Esophagus squamous epithelium (tissue), 5 donors: ENCODE data around the gene KCTD8. TPM values are rescaled to one million over a fixed set of nuclear protein-coding genes. Genes with fewer than 3 reads are reported as not detected.

Experiments used
- DNase-seq: peaks from one replicate; lab custom pipeline; 2025; lab: John Stamatoyannopoulos, UW
- H3K27ac ChIP-seq, 4 donors: fragments of 200-600 bp; sonication (generic); one replicate each; pipeline ENCODE4 v1.5.1; 2016 to 2019; ENCODE audit warnings: mild to moderate bottlenecking in 1 of 4
- H3K27me3 ChIP-seq, 4 donors: fragments of 200-600 bp; sonication (generic); 1 replicate in 3 of 4; 2 replicates in 1 of 4; pipeline versions ENCODE4 v1.5.1 to v1.6.0; 2017 to 2021; ENCODE audit warnings: antibody characterized with exemption in 1 of 4
- H3K36me3 ChIP-seq, 3 donors: fragments of 200-600 bp; sonication (generic); one replicate each; pipeline ENCODE4 v1.5.1; 2016 to 2019
- H3K4me1 ChIP-seq, 3 donors: fragments of 200-600 bp; sonication (generic); one replicate each; pipeline ENCODE4 v1.5.1; 2017 to 2019
- H3K4me3 ChIP-seq, 4 donors: fragments of 200-600 bp; sonication (generic); 1 replicate in 3 of 4; 2 replicates in 1 of 4; pipeline ENCODE4 v1.5.1; 2016 to 2019; ENCODE audit warnings: mild to moderate bottlenecking in 2 of 4, moderate library complexity in 1 of 4
- H3K9me3 ChIP-seq, 3 donors: fragments of 200-600 bp; sonication (generic); one replicate each; pipeline ENCODE4 v1.5.1; 2016 to 2019
- POLR2A ChIP-seq, 4 donors: fragments of 450-650 bp; IDR thresholded peaks; one replicate each; pipeline ENCODE4 v1.6.1; 2017; ENCODE audit warnings: antibody characterized with exemption in 4 of 4, mild to moderate bottlenecking in 4 of 4, moderate library complexity in 3 of 4
- WGBS, 2 donors: methylation state at CpG; one replicate each; pipeline ENCODE4 v1.1.5; 2018; 5-methylcytosine and 5-hydroxymethylcytosine counted together
- intact Hi-C: fragments of 100-400 bp; cut with DNase I; formaldehyde crosslinking; loops from one replicate; pipeline ENCODE4 v1.15.0; 2022
- total RNA-seq, 4 donors: library from RNA; depleted of rRNA; stranded (reverse); fragments of >200 nt; gene quantifications; one replicate each; pipeline ENCODE4 v1.1.0, GENCODE V29; 2016
- TF ChIP-seq, protein P1 (sequence below), 6 experiments: fragments of 450-650 bp in 4 of 6; fragments of 200-600 bp in 2 of 6; sonication (generic) in 2 of 6; IDR thresholded peaks; one replicate each; pipeline ENCODE4 v1.5.1; 2016 to 2019; ENCODE audit warnings: antibody characterized with exemption in 6 of 6, mild to moderate bottlenecking in 4 of 6, moderate library complexity in 4 of 6
- donor health status: DM: yes; HTN: yes; CAD: no.

KCTD8 gene
- total RNA-seq, 4 donors from 2014 or later = 0.45 to 0.95 (median 0.85) TPM; not detected in 1

DNA sequence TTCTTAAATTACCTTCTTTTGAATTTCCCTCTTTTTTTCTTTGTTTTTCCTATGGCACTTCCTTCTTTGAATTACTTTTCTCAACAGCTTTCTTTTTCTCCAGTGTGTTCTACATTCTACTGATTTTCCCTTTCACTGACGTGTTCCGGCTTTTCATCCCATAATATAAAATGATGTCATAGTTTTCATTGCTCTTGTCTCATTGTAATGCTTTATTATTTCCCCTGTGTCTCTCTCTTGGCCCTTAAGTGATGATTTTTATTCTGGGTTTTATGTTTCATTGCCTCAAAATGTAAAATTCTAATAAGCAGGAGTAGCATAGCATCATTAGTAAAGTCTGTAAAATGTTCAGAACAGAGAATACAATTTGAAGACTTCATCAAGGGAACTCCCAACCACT, 299.3 kb downstream of the KCTD8 start:
- Histone ChIP-seq H3K4me3 (no peak overlapping the region), H3K9me3 (peaks cover 0 to 8% (median 0%) of the 10 kb centered on the region in 3 donors), H3K36me3 (no peaks in the 10 kb centered on the region), H3K27ac (no peak overlapping the region), H3K27me3 (no peaks in the 10 kb centered on the region), H3K4me1 (peaks cover 0 to 2% (median 0%) of the 10 kb centered on the region in 3 donors)
- TF ChIP-seq, protein P1, sequence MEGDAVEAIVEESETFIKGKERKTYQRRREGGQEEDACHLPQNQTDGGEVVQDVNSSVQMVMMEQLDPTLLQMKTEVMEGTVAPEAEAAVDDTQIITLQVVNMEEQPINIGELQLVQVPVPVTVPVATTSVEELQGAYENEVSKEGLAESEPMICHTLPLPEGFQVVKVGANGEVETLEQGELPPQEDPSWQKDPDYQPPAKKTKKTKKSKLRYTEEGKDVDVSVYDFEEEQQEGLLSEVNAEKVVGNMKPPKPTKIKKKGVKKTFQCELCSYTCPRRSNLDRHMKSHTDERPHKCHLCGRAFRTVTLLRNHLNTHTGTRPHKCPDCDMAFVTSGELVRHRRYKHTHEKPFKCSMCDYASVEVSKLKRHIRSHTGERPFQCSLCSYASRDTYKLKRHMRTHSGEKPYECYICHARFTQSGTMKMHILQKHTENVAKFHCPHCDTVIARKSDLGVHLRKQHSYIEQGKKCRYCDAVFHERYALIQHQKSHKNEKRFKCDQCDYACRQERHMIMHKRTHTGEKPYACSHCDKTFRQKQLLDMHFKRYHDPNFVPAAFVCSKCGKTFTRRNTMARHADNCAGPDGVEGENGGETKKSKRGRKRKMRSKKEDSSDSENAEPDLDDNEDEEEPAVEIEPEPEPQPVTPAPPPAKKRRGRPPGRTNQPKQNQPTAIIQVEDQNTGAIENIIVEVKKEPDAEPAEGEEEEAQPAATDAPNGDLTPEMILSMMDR (IDR thresholded peaks at IDR 0.05) = no peak
- TF ChIP-seq POLR2A (IDR thresholded peaks at IDR 0.05) = no peak
- WGBS, 2 donors = 75 to 79% methylated on average over 2 of the region's 2 CpGs
- intact Hi-C loops = no loop called here
- no peak for DNase-seq

GRCh38 chr4:44147571-44148075, 301.0 kb downstream of the KCTD8 start:
- 0 to 27% methylated on average over 1 of the region's 1 CpG for WGBS, 2 donors
- TF ChIP-seq POLR2A (IDR thresholded peaks at IDR 0.05) = no peak
- TF ChIP-seq, protein P1 (IDR thresholded peaks at IDR 0.05) = no peak
- intact Hi-C loops = no loop called here

DNA sequence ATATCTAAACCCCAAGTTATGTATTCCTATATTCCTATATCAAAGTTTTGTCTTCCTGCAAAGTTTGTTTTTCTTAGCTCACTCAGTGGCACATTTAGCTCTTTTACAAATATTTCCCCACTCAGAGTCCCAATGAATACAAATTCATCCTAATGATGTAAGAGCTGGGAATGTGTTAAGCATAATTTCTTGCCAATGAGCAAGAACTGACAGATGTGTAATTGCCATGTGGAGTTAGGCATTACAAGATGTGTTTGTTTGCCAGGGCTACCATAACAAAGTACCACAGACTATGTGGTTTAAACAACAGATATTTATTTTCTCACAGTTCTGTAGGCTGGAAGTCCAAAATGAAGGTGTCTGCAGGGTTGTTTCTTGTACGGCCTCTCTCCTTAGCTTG, 302.1 kb downstream of the KCTD8 start:
- DNase-seq = no peak
- Histone ChIP-seq H3K27me3 (no peaks in the 10 kb centered on the region), H3K27ac (peak overlapping the region in 1 of 4 donors; percentile 31), H3K4me3 (no peak overlapping the region), H3K9me3 (peaks cover 0 to 8% (median 0%) of the 10 kb centered on the region in 3 donors), H3K4me1 (peaks cover 0 to 2% (median 0%) of the 10 kb centered on the region in 3 donors), H3K36me3 (no peaks in the 10 kb centered on the region)
- TF ChIP-seq, protein P1 (IDR thresholded peaks at IDR 0.05) = no peak
- no peak for TF ChIP-seq POLR2A (IDR thresholded peaks at IDR 0.05)
- intact Hi-C loops = no loop called here
- WGBS, 2 donors = 100% methylated on average over 1 of the region's 1 CpG

More at GRCh38 chr4:44147571-44148075, 301.0 kb downstream of the KCTD8 start:
- DNase-seq = no peak
- Histone ChIP-seq H3K4me3 (no peak overlapping the region), H3K36me3 (no peaks in the 10 kb centered on the region), H3K27me3 (no peaks in the 10 kb centered on the region), H3K4me1 (peaks cover 0 to 2% (median 0%) of the 10 kb centered on the region in 3 donors), H3K9me3 (peaks cover 0 to 8% (median 0%) of the 10 kb centered on the region in 3 donors), H3K27ac (no peak overlapping the region)

- no peak for DNase-seq
- intact Hi-C loops = no loop called here
- H3K9me3 ChIP-seq = peaks cover 0 to 8% (median 0%) of the 10 kb centered on the region in 3 donors
- peaks cover 0 to 2% (median 0%) of the 10 kb centered on the region in 3 donors for H3K4me1 ChIP-seq
- no peak overlapping the region for H3K27ac ChIP-seq
- no peaks in the 10 kb centered on the region for H3K27me3 ChIP-seq
- no peak overlapping the region for H3K4me3 ChIP-seq
- H3K36me3 ChIP-seq = no peaks in the 10 kb centered on the region
- TF ChIP-seq, protein P1 (IDR thresholded peaks at IDR 0.05) = no peak
- TF ChIP-seq POLR2A (IDR thresholded peaks at IDR 0.05) = no peak
These were observed 302.7 kb downstream of the KCTD8 start for GRCh38 chr4:44145868-44146267.

GRCh38 chr4:44132526-44132925, 316.1 kb downstream of the KCTD8 start:
- Histone ChIP-seq H3K36me3 (no peaks in the 10 kb centered on the region), H3K4me3 (no peak overlapping the region), H3K27me3 (no peaks in the 10 kb centered on the region), H3K4me1 (no peaks in the 10 kb centered on the region), H3K27ac (no peak overlapping the region), H3K9me3 (no peaks in the 10 kb centered on the region)
- no peak for DNase-seq
- 82 to 100% methylated on average over 1 of the region's 1 CpG for WGBS, 2 donors
- TF ChIP-seq, protein P1 (IDR thresholded peaks at IDR 0.05) = no peak
- no peak for TF ChIP-seq POLR2A (IDR thresholded peaks at IDR 0.05)
- intact Hi-C loops = no loop called here

Other genes starting within 250 kb of the KCTD8 start
- not detected for gene YIPF7, start 202.8 kb upstream of the KCTD8 start, total RNA-seq
- 10 to 100 TPM; 15.3 to 21.7 (median 17.4) TPM for gene GUF1, start 229.6 kb upstream of the KCTD8 start, total RNA-seq